Endothelial cell (in vitro differentiated cells): ENCODE measurements around the gene ELOVL6. TPM values are rescaled to one million over a fixed set of nuclear protein-coding genes. Genes with fewer than 3 reads are reported as not detected.

Experiments used
- DNase-seq: peaks from one replicate; pipeline ENCODE4 v3.0.0; 2021; ENCODE audit warnings: low spot score
- H3K27ac Mint-ChIP-seq: one replicate; pipeline ENCODE4 v1.8.0; 2021; ENCODE audit warnings: mixed read lengths, inconsistent platforms; ENCODE audit not compliant: unreplicated experiment
- H3K27me3 Mint-ChIP-seq: one replicate; pipeline ENCODE4 v1.8.0; 2021; ENCODE audit warnings: mild to moderate bottlenecking, moderate library complexity, mixed read lengths, inconsistent platforms; ENCODE audit not compliant: unreplicated experiment
- H3K36me3 Mint-ChIP-seq: one replicate; pipeline ENCODE4 v1.8.0; 2021; ENCODE audit warnings: mild to moderate bottlenecking, low read depth, mixed read lengths, inconsistent platforms; ENCODE audit not compliant: unreplicated experiment
- H3K4me1 Mint-ChIP-seq: one replicate; pipeline ENCODE4 v1.8.0; 2021; ENCODE audit warnings: mild to moderate bottlenecking, mixed read lengths, inconsistent platforms; ENCODE audit not compliant: unreplicated experiment
- H3K4me3 Mint-ChIP-seq: one replicate; pipeline ENCODE4 v1.8.0; 2021; ENCODE audit warnings: mild to moderate bottlenecking, mixed read lengths, inconsistent platforms; ENCODE audit not compliant: unreplicated experiment
- H3K9me3 Mint-ChIP-seq: one replicate; pipeline ENCODE4 v1.8.0; 2021; ENCODE audit warnings: mixed read lengths, inconsistent platforms; ENCODE audit not compliant: unreplicated experiment
- total RNA-seq: library from RNA; stranded (reverse); fragmentation: NEBNext Ultra II Directional; extraction: Animal tissue kit (Norgen Biotek cat#: 25700); gene quantifications from one replicate; pipeline ENCODE4 v1.2.1, GENCODE V29; 2021; ENCODE audit not compliant: unreplicated experiment
- TF ChIP-seq, protein P1 (sequence below): fragments of 200-600 bp; sonication (generic); IDR thresholded peaks from one replicate; pipeline ENCODE4 v1.5.0; 2021; ENCODE audit warnings: antibody characterized with exemption; ENCODE audit not compliant: unreplicated experiment

The ELOVL6 gene
- total RNA-seq, 1 donor from 2014 or later = 31.0 TPM

DNA sequence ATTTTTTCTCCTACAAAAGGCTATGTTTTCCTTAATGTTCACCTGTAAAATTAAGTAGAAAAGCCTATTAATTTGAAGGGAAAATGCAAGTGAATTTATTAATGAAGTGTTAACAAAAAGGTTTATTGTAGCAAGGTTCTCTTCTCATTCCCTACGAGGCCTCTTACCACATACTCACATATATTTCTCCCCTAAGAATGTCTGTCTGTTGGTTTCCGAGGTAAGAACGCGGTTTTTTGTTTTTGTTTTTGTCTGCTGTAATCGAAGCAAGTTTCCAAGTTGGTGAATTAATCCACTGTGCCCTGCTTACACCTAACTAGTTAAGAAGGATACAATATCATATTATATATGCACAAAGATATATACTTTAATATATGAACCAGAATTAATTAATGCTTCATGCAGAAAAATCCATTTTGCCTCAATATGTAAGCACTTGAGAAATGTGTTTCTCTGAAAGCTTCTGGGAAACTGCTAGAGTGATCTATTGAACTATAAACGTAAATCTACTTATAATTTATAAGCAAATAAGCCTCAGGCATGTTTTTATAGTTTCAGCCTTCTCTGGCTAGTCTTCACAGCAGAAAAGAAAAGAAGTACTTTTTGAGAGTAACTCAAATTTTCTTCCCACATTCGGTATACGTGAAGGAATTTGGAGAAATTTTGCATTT is 164.9 kb downstream of the ELOVL6 start:
- Mint-ChIP-seq H3K27ac (no peak overlapping the region), H3K4me3 (no peak overlapping the region), H3K36me3 (no peaks in the 10 kb centered on the region), H3K9me3 (no peaks in the 10 kb centered on the region), H3K4me1 (no peaks in the 10 kb centered on the region), H3K27me3 (no peaks in the 10 kb centered on the region)
- TF ChIP-seq, protein P1, sequence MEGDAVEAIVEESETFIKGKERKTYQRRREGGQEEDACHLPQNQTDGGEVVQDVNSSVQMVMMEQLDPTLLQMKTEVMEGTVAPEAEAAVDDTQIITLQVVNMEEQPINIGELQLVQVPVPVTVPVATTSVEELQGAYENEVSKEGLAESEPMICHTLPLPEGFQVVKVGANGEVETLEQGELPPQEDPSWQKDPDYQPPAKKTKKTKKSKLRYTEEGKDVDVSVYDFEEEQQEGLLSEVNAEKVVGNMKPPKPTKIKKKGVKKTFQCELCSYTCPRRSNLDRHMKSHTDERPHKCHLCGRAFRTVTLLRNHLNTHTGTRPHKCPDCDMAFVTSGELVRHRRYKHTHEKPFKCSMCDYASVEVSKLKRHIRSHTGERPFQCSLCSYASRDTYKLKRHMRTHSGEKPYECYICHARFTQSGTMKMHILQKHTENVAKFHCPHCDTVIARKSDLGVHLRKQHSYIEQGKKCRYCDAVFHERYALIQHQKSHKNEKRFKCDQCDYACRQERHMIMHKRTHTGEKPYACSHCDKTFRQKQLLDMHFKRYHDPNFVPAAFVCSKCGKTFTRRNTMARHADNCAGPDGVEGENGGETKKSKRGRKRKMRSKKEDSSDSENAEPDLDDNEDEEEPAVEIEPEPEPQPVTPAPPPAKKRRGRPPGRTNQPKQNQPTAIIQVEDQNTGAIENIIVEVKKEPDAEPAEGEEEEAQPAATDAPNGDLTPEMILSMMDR = no peak
- no peak for DNase-seq

DNA sequence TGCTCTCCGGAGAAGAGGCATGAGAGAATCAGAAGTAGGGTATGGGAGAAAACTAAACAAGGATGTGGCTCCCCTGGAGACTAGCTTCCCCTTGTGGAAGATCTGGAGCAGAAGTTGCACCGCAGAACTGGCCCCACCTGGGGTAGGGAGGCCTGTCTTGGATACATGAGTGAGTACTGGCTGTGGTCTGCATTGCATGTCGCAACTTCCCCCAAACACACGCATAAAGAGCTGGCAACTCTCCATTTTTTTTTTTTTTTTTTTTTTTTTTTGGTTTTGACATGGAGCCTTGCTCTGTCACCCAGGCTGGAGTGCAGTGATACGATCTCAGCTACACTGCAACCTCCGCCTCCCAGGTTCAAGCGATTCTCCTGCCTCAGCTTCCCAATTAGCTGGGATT is 165.8 kb downstream of the ELOVL6 start:
- DNase-seq = no peak
- TF ChIP-seq, protein P1 = no peak
- Mint-ChIP-seq H3K4me1 (no peaks in the 10 kb centered on the region), H3K36me3 (no peaks in the 10 kb centered on the region), H3K27me3 (no peaks in the 10 kb centered on the region), H3K9me3 (no peaks in the 10 kb centered on the region), H3K27ac (no peak overlapping the region), H3K4me3 (no peak overlapping the region)

DNA sequence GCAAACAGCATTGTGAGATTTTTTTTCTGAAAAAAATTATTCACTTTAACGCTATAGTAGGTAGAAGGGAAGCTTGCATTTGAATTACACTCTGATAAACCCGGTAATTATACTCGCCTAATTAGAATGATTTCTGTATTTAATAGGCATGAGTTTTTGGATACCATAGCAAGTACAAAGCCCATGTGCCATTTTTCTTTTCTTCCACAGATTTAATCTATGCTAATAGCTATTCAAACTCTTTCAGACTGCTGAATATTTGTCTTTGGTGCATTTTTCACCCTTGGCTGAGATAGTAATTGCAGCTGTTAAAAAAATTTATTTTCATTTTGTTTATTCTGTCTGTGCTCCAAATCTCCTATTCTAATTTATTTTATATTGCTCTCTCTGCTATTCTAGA is 172.7 kb downstream of the ELOVL6 start:
- no peaks in the 10 kb centered on the region for H3K4me1 Mint-ChIP-seq
- TF ChIP-seq, protein P1 = no peak
- no peaks in the 10 kb centered on the region for H3K9me3 Mint-ChIP-seq
- no peak overlapping the region for H3K4me3 Mint-ChIP-seq
- no peak overlapping the region for H3K27ac Mint-ChIP-seq
- H3K36me3 Mint-ChIP-seq = no peaks in the 10 kb centered on the region
- no peaks in the 10 kb centered on the region for H3K27me3 Mint-ChIP-seq
- DNase-seq = no peak

DNA sequence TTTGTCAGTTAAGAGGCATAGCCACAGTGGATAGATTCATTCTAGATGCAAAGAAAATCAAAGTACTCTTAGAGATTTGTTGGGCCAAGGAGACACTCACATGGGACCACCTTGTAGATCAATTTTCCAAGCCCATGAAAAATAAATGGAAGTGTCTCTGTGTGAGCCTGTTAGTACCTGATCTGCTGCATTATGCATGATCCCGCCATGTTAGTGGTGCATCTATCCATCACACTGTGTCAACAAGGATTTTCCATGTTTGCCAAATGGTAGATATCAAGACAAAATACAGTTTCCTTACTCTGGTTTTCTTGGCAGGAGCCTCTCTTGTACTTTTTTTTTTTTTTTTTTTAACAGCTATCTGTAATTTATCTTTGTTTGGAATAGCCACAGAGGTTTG is 173.4 kb downstream of the ELOVL6 start:
- no peaks in the 10 kb centered on the region for H3K9me3 Mint-ChIP-seq
- no peaks in the 10 kb centered on the region for H3K27me3 Mint-ChIP-seq
- TF ChIP-seq, protein P1 = no peak
- no peak overlapping the region for H3K4me3 Mint-ChIP-seq
- DNase-seq = no peak
- no peaks in the 10 kb centered on the region for H3K4me1 Mint-ChIP-seq
- H3K27ac Mint-ChIP-seq = no peak overlapping the region
- no peaks in the 10 kb centered on the region for H3K36me3 Mint-ChIP-seq

DNA sequence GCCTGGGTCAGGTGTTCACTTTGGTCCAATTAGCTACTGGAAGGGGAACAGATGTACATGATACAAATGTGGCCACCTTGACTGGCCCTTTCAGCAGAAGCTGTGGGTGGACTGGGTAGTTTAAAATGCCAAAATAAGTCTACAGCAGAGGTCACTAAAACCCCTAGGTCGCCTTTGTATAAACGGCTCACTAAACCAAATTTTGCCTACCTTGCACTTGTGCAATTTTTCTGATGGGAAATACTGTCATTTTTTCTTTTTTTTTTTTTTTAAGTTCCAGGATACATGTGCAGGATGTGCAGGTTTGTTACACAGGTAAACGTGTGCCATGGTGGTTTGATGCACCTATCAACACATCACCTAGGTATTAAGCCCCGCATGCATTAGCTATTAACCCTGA is 176.0 kb downstream of the ELOVL6 start:
- H3K36me3 Mint-ChIP-seq = no peaks in the 10 kb centered on the region
- no peaks in the 10 kb centered on the region for H3K4me1 Mint-ChIP-seq
- H3K4me3 Mint-ChIP-seq = no peak overlapping the region
- TF ChIP-seq, protein P1 = no peak
- no peaks in the 10 kb centered on the region for H3K27me3 Mint-ChIP-seq
- no peak for DNase-seq
- H3K27ac Mint-ChIP-seq = no peak overlapping the region
- no peaks in the 10 kb centered on the region for H3K9me3 Mint-ChIP-seq
